Measurements from ENCODE around the gene PYCR2.
"Not testable (repeated sequence)": the region's sequence is repeated elsewhere in the genome, so short reads cannot be mapped to it uniquely, and the experiment has no call there.

The PYCR2 gene

GRCh38 chr1:225943582-225943981 lies 19.5 kb upstream of the PYCR2 start:
- DNase-seq, result no peak

- DNase-seq, result no peak
Observed at GRCh38 chr1:225942574-225942973, 18.5 kb upstream of the PYCR2 start.

- no peak for DNase-seq
Observed at GRCh38 chr1:225941942-225942222, 17.8 kb upstream of the PYCR2 start.

- DNase-seq, result no peak
Observed at GRCh38 chr1:225941187-225941941, 17.3 kb upstream of the PYCR2 start, which contains the start of gene LEFTY2. Gene LEFTY2 (minus strand): TSS chr1:225941220. CDS start chr1:225941140, 80 bp downstream.

GRCh38 chr1:225940385-225941151 lies 16.5 kb upstream of the PYCR2 start:
- no peak for DNase-seq

GRCh38 chr1:225939939-225940310 lies 15.9 kb upstream of the PYCR2 start:
- not testable (repeated sequence) for DNase-seq

- not testable (repeated sequence) for DNase-seq
Observed at GRCh38 chr1:225939097-225939938, 15.3 kb upstream of the PYCR2 start.

GRCh38 chr1:225937048-225937968 lies 13.3 kb upstream of the PYCR2 start:
- no peak for DNase-seq

- DNase-seq, result no peak
Observed at GRCh38 chr1:225936523-225936922, 12.5 kb upstream of the PYCR2 start.

GRCh38 chr1:225936086-225936485 lies 12.0 kb upstream of the PYCR2 start:
- not testable (repeated sequence) for DNase-seq

GRCh38 chr1:225934711-225935110 lies 10.7 kb upstream of the PYCR2 start:
- DNase-seq, result no peak

- DNase-seq, result no peak
Observed at GRCh38 chr1:225933072-225933471, 9.0 kb upstream of the PYCR2 start.

GRCh38 chr1:225931270-225932136 lies 7.5 kb upstream of the PYCR2 start:
- no peak for DNase-seq

GRCh38 chr1:225930566-225930965 lies 6.5 kb upstream of the PYCR2 start:
- no peak for DNase-seq

GRCh38 chr1:225929462-225929861 lies 5.4 kb upstream of the PYCR2 start:
- DNase-seq, result not testable (repeated sequence)

GRCh38 chr1:225928186-225929175 lies 4.4 kb upstream of the PYCR2 start:
- DNase-seq, result no peak

- no peak for DNase-seq
Observed at GRCh38 chr1:225926551-225927113, 2.6 kb upstream of the PYCR2 start.

- no peak for DNase-seq
Observed at GRCh38 chr1:225923381-225923691, 714 bp downstream of the PYCR2 start.

All from amygdala (tissue), 56 donors.